Measurements from ENCODE around the gene UCKL1.
A peak's percentile ranks its signal among the peaks of the same experiment; 100 is the strongest.

UCKL1 gene

DNA sequence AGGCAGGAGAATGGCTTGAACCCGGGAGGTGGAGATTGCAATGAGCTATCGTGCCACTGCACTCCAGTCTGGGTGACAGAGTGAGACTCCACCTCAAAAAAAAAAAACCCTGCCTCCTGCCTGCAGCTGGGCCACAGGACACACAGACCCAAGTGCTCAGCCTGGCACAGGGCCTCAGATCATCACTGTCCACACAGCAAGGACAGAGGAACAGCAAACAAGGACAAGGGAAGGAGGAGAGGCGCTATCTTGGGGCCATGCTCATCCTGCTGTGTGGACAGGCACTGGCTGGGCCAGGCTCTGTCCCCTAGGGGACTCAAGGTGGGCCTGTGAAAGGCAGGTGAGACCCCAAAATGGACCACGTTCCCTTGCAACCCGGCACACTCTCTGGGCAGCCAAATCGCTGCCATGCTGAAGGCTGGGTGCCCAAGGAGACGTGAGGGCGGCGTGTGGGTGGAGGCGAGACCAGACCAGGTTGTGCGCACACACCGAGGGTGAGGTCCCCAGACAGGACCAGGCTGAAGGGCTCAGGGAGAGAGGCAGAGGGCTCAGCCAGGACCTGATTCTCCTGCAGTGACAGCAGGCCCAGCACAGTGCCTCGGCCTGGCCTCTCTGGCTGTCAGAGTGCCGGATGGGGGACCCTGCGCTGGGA lies 9.1 kb downstream of the UCKL1 start:
- peaks cover 50% of the 10 kb centered on the region for H3K36me3 ChIP-seq (ENCODE audit: control insufficient read depth, insufficient read depth, low read length)
- H3K4me1 ChIP-seq (ENCODE audit: control insufficient read depth, insufficient read depth, low read length, poor library complexity, severe bottlenecking) = peaks cover 33% of the 10 kb centered on the region
- H3K4me3 ChIP-seq (ENCODE audit: extremely low read depth, insufficient read depth, low read length, poor library complexity, severe bottlenecking) = no peak overlapping the region
- no peaks in the 10 kb centered on the region for H3K9me3 ChIP-seq (ENCODE audit: control insufficient read depth, low read length)
- WGBS, 2 experiments (ENCODE audit: insufficient coverage in 2 of 2) = 94 to 99% methylated on average over 14 of the region's 15 CpGs
- no peak overlapping the region for H3K27ac ChIP-seq (ENCODE audit: low read depth, low read length, severe bottlenecking)

DNA sequence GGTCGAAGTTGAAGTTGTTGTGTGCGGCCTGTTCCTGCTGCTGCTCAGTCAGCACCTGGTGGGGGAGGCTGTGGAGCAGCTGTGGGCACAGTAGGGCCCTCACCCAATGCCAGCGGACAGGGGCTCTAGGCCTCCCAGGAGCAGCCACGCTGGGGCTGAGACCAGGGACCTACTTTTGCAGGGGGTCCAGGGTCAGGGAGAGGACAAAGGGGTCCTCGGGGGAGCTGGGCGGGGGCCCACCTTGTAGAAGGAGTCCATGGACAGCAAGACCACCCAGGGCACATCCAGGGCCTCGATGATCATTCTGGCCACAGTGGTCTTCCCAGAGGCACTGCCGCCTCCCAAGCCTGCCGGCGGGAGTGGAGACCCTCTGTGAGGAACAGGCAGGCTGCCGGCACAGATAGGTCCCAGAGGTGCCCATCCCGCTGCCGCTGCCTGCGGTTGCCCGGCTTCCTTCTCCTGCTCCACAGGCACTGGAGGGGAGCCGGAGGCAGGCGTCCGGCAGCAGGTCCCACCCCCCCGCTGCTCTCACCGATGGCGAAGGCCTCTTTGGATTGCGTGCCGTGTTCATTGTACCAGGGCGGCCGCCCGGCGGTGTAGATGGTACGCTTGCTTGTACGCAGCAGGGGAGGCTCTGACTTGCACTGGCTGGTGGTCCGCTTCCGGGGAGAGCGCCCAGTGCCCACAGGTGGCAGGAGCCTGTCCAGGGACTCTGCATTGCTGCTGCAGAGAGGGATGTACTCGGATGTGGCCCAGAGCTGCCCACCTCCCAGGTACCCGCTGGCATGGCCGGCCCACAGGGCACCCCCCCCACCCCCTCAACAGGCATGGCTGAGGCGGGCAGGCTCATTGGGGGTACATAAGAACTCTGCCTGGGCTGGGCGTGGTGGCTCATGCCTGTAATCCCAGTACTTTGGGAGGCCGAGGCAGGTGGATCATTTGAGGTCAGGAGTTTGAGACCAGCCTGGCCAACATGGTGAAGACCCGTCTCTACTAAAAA lies 10.0 kb downstream of the UCKL1 start:
- H3K9me3 ChIP-seq (ENCODE audit: control insufficient read depth, low read length) = no peaks in the 10 kb centered on the region
- H3K4me3 ChIP-seq (ENCODE audit: extremely low read depth, insufficient read depth, low read length, poor library complexity, severe bottlenecking) = no peak overlapping the region
- H3K36me3 ChIP-seq (ENCODE audit: control insufficient read depth, insufficient read depth, low read length) = peaks cover 53% of the 10 kb centered on the region
- H3K4me1 ChIP-seq (ENCODE audit: control insufficient read depth, insufficient read depth, low read length, poor library complexity, severe bottlenecking) = peaks cover 24% of the 10 kb centered on the region
- no peak overlapping the region for H3K27ac ChIP-seq (ENCODE audit: low read depth, low read length, severe bottlenecking)
- WGBS, 2 experiments (ENCODE audit: insufficient coverage in 2 of 2) = 96 to 98% methylated on average over 28 to 32 of the region's 39 CpGs

DNA sequence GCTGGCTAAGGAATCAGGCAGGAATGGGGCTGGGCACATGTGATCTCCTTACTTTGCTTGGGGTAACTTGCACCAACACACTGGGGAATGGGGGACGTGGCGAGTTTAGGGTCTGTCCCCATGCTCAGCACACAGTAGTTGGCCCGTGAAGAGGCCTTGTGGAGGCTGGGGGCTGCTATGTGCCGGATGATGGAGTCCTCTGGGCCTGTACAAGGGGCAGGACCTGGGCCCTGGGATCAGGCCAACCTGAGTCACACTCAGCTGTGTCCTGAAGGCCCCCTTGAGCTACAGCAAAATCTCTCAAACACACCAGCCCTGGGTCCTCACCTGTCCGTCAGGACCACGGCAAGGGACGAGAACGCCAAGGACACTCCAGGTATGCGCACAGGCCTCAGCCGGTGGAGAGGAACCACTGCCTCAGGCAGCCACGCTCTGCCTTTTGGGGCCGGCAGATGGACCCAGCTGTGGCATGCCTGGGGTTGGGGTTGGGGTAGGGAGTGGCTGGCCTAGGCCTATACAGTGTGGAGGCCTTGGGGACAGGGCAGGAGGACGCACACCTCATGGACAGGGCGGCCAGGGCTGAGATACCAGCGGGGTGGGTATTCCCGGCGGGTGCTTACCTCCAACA lies 11.1 kb downstream of the UCKL1 start:
- 92 to 93% methylated on average over 12 to 16 of the region's 17 CpGs for WGBS, 2 experiments (ENCODE audit: insufficient coverage in 2 of 2)
- peaks cover 58% of the 10 kb centered on the region for H3K36me3 ChIP-seq (ENCODE audit: control insufficient read depth, insufficient read depth, low read length)
- no peaks in the 10 kb centered on the region for H3K9me3 ChIP-seq (ENCODE audit: control insufficient read depth, low read length)
- no peak overlapping the region for H3K27ac ChIP-seq (ENCODE audit: low read depth, low read length, severe bottlenecking)
- no peak overlapping the region for H3K4me3 ChIP-seq (ENCODE audit: extremely low read depth, insufficient read depth, low read length, poor library complexity, severe bottlenecking)
- H3K4me1 ChIP-seq (ENCODE audit: control insufficient read depth, insufficient read depth, low read length, poor library complexity, severe bottlenecking) = peaks cover 19% of the 10 kb centered on the region

DNA sequence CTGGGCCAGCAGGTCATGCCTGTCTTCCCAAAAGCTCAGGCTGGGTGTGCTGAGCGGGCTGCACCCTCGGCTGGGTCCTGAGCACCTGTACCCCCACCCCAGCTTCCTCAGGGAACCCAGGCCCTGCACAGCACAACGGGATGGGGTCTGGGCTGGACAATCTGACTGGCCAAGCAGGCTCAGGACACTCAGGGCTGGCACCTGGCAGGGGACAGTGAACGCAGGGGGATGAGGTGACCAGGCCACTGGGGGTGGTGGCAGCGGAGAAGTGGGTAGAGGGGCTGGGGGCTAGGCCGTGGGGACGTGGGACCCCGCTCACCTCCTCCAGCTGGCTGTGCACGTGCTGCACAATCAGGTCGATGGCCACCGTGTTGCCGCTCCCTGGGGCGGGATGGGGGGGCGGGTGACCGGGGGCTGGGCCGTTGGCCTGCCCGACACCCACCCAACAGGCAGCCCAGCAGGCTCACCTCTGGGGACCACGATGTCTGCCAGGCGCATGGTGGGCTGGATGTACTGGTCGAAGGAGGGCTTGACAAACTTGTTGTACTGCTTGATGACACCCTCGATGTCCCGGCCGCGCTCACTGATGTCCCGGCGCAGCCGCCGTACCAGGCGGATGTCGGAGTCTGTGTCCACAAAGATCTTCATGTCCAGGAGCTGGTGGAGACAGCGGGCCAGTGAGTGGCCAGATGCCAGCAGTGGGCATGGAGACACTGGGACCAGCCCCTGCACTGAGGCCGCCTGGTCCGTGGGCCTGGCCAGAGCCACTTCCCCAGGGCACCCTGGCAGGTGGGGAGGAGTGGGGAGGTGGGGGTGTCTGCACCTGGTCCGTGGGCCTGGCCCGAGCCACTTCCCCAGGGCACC lies 11.9 kb downstream of the UCKL1 start:
- no peak overlapping the region for H3K4me3 ChIP-seq (ENCODE audit: extremely low read depth, insufficient read depth, low read length, poor library complexity, severe bottlenecking)
- no peaks in the 10 kb centered on the region for H3K9me3 ChIP-seq (ENCODE audit: control insufficient read depth, low read length)
- H3K36me3 ChIP-seq (ENCODE audit: control insufficient read depth, insufficient read depth, low read length) = peaks cover 63% of the 10 kb centered on the region
- H3K27ac ChIP-seq (ENCODE audit: low read depth, low read length, severe bottlenecking) = no peak overlapping the region
- 97 to 98% methylated on average over 30 to 32 of the region's 35 CpGs for WGBS, 2 experiments (ENCODE audit: insufficient coverage in 2 of 2)
- peaks cover 11% of the 10 kb centered on the region for H3K4me1 ChIP-seq (ENCODE audit: control insufficient read depth, insufficient read depth, low read length, poor library complexity, severe bottlenecking)

DNA sequence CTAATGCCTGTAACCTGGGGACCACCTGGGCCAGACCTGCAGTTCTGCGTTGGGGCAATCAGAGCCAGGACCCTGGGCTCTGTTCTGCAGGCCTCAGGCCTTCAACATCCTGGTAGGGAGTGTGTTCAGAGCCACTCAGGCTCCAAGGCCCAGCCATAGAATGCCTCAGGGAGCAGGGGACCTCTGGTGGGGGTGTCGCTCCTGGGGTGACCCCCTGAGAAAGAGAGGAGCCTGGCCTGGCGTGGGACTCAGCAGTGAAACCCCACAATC lies 12.5 kb downstream of the UCKL1 start:
- H3K4me3 ChIP-seq (ENCODE audit: extremely low read depth, insufficient read depth, low read length, poor library complexity, severe bottlenecking) = no peak overlapping the region
- H3K27ac ChIP-seq (ENCODE audit: low read depth, low read length, severe bottlenecking) = no peak overlapping the region
- H3K4me1 ChIP-seq (ENCODE audit: control insufficient read depth, insufficient read depth, low read length, poor library complexity, severe bottlenecking) = peaks cover 5% of the 10 kb centered on the region
- no peaks in the 10 kb centered on the region for H3K9me3 ChIP-seq (ENCODE audit: control insufficient read depth, low read length)
- peaks cover 68% of the 10 kb centered on the region for H3K36me3 ChIP-seq (ENCODE audit: control insufficient read depth, insufficient read depth, low read length)
- 94 to 100% methylated on average over 2 to 3 of the region's 3 CpGs for WGBS, 2 experiments (ENCODE audit: insufficient coverage in 2 of 2)

DNA sequence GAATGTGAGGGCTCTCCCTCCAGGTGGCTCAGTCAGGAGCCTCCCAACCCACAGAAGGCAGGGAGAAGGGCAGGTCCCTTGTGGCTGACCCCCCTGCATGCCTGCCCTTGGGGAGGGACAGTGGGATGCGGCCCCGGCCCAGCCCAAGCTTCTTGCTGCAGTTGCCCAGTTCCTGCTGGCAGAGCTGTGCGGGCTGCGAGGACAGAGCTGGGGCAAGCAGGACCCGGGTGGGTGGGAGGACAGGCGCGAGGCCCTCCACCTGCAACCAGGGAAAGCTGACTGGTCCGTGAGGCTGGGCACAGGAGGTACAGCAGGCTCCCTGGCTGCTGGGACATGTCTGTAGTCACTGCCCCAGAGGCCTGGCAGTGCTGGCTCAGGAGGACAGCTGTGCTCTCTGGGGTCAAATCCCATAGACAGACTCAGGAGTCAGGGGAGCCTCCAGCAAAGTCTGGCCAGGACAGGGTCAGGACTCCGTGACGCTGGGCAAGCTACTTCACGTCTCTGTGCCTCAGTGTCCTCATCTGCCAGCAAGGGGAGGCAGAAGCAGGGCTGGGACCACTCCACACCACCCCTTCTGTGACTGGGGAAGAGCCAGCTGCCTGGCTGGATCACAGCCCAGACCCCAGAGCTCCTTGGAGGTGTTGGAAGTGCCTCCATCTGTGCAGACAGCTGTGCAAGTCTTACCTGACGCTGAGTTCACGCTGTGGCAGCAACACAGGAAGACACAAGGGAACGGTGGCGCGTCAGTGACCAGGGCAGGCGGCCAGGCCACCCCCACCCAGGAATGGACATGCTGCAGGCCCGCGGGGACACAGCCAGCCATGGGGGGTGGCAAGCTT lies 13.0 kb downstream of the UCKL1 start:
- peaks cover 73% of the 10 kb centered on the region for H3K36me3 ChIP-seq (ENCODE audit: control insufficient read depth, insufficient read depth, low read length)
- no peak overlapping the region for H3K4me3 ChIP-seq (ENCODE audit: extremely low read depth, insufficient read depth, low read length, poor library complexity, severe bottlenecking)
- peaks cover 4% of the 10 kb centered on the region for H3K4me1 ChIP-seq (ENCODE audit: control insufficient read depth, insufficient read depth, low read length, poor library complexity, severe bottlenecking)
- H3K9me3 ChIP-seq (ENCODE audit: control insufficient read depth, low read length) = no peaks in the 10 kb centered on the region
- 95 to 97% methylated on average over 16 to 17 of the region's 19 CpGs for WGBS, 2 experiments (ENCODE audit: insufficient coverage in 2 of 2)
- no peak overlapping the region for H3K27ac ChIP-seq (ENCODE audit: low read depth, low read length, severe bottlenecking)

DNA sequence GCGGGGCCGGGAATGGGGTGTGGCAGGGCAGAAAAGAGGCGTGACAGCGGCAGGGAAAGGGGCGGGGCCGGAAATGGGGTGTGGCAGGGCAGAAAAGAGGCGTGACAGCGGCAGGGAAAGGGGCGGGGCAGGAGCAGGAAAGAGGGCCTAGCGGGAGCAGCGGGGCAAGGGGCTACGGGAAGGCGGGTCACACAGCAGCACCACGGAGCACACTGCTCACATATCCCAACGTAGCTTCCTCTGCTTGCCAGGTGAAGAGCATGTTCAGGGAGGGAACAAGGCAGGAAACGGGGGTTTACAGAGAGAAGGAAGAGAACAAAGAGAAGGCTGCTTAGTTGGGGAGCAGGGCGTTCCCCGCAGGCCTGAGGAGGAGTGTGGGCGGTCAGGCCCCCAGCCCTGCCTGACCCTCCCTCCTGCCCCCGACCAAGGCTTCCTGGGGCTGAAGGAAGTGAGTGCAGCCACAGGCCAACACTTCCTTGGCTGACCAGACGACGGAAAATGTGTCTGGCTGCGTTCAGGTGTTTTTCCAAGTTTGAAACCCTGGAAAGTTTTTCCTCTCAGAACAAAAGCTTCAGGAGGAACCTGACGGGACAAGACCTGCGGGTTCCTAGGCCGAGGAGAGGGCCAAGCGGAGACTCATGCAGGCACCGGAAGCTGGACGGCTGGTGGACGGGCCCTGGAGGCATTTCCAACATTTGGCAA lies 13.8 kb downstream of the UCKL1 start:
- Histone ChIP-seq H3K36me3 (ENCODE audit: control insufficient read depth, insufficient read depth, low read length) (peaks cover 74% of the 10 kb centered on the region), H3K4me3 (ENCODE audit: extremely low read depth, insufficient read depth, low read length, poor library complexity, severe bottlenecking) (no peak overlapping the region), H3K9me3 (ENCODE audit: control insufficient read depth, low read length) (no peaks in the 10 kb centered on the region), H3K27ac (ENCODE audit: low read depth, low read length, severe bottlenecking) (peak overlapping the region; percentile 49), H3K4me1 (ENCODE audit: control insufficient read depth, insufficient read depth, low read length, poor library complexity, severe bottlenecking) (peaks cover 4% of the 10 kb centered on the region)
- 73% methylated on average over 22 of the region's 30 CpGs for WGBS, 2 experiments (ENCODE audit: insufficient coverage in 2 of 2)

DNA sequence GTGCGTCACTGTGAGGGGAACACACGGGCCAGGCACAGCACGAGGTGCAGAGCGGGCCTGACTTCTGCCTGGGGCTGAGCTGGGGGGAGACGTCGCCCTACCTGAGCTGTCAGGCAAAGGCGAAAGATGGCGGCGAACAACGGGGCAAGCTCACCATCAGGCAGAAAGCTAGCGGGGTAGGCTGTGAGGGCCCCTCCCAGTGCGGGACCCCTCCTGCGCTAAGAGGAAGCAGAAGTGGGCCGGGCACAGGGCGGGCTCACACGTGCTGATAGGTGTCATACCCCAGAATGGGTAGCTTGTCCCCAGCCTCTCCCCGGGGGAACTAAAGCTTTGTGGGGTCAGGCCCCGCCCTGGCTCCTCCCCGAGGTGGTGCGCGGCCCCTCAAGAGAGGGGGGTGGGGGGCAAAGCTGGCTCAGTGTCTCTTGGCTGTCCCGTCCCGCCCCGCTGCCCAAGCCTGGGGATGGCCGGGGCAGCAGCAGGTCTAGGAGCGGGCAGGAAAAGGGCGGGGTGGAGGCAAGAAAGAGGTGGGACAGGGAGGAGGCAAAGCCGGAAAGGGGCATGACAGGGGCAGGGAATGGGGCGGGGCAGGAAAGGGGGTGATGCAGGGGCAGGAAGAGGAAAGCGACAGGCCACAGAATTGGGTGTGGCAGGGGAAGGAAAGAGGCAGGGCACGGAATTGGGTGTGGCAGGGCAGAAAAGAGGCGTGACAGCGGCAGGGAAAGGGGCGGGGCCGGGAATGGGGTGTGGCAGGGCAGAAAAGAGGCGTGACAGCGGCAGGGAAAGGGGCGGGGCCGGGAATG lies 14.7 kb downstream of the UCKL1 start:
- 95 to 98% methylated on average over 26 to 29 of the region's 39 CpGs for WGBS, 2 experiments (ENCODE audit: insufficient coverage in 2 of 2)
- Histone ChIP-seq H3K9me3 (ENCODE audit: control insufficient read depth, low read length) (no peaks in the 10 kb centered on the region), H3K27ac (ENCODE audit: low read depth, low read length, severe bottlenecking) (no peak overlapping the region), H3K36me3 (ENCODE audit: control insufficient read depth, insufficient read depth, low read length) (peaks cover 74% of the 10 kb centered on the region), H3K4me1 (ENCODE audit: control insufficient read depth, insufficient read depth, low read length, poor library complexity, severe bottlenecking) (peaks cover 4% of the 10 kb centered on the region), H3K4me3 (ENCODE audit: extremely low read depth, insufficient read depth, low read length, poor library complexity, severe bottlenecking) (no peak overlapping the region)

Data from mesodermal cell (in vitro differentiated cells).